Umbilical cord (tissue), 2 donors: Measurements from ENCODE around the gene MTHFS. TPM values are rescaled to one million over a fixed set of nuclear protein-coding genes. Genes with fewer than 3 reads are reported as not detected.
"Not testable (repeated sequence)": the region's sequence is repeated elsewhere in the genome, so short reads cannot be mapped to it uniquely, and the experiment has no call there.

Experiments used
- DNase-seq: peaks from one replicate; pipeline ENCODE4 v3.0.0-alpha.2; 2015; ENCODE audit warnings: low spot score
- total RNA-seq: library from RNA; depleted of rRNA; stranded (reverse); fragments of >200 nt; gene quantifications from one replicate; pipeline ENCODE4 v1.2.3, GENCODE V29; 2014; ENCODE audit warnings: low replicate concordance; ENCODE audit not compliant: insufficient read depth

The MTHFS gene
- 15.4 TPM for total RNA-seq

- peak; percentile 90 for DNase-seq
Measured at GRCh38 chr15:79896634-79897379, at the start of gene MTHFS. MTHFS (minus strand) TSS chr15:79897014; CDS start chr15:79896988, 26 bp downstream.

GRCh38 chr15:79944622-79945021 lies 47.8 kb upstream of the MTHFS start:
- DNase-seq = no peak

GRCh38 chr15:79943820-79944219 lies 47.0 kb upstream of the MTHFS start:
- DNase-seq = no peak

GRCh38 chr15:79942741-79943481 lies 46.1 kb upstream of the MTHFS start:
- DNase-seq = no peak

- DNase-seq = no peak
Measured at GRCh38 chr15:79939399-79939798, 42.6 kb upstream of the MTHFS start.

- DNase-seq = no peak
Measured at GRCh38 chr15:79938143-79938542, 41.3 kb upstream of the MTHFS start.

GRCh38 chr15:79935556-79936201 lies 38.9 kb upstream of the MTHFS start:
- DNase-seq = peak; percentile 9

- DNase-seq = no peak
Measured at GRCh38 chr15:79933231-79933630, 36.4 kb upstream of the MTHFS start.

- DNase-seq = peak; percentile 22
Measured at GRCh38 chr15:79932447-79932846, 35.6 kb upstream of the MTHFS start.

GRCh38 chr15:79930516-79930915 lies 33.7 kb upstream of the MTHFS start:
- no peak for DNase-seq

- DNase-seq = no peak
Measured at GRCh38 chr15:79929412-79929811, 32.6 kb upstream of the MTHFS start.

- DNase-seq = not testable (repeated sequence)
Measured at GRCh38 chr15:79926116-79926515, 29.3 kb upstream of the MTHFS start.

- DNase-seq = no peak
Measured at GRCh38 chr15:79924379-79924778, 27.6 kb upstream of the MTHFS start.

GRCh38 chr15:79923515-79924169 lies 26.8 kb upstream of the MTHFS start:
- DNase-seq = peak; percentile 97

- peak; percentile 65 for DNase-seq
Measured at GRCh38 chr15:79923079-79923514, 26.3 kb upstream of the MTHFS start.

- DNase-seq = no peak
Measured at GRCh38 chr15:79922512-79923078, 25.8 kb upstream of the MTHFS start.

GRCh38 chr15:79919749-79920511 lies 23.1 kb upstream of the MTHFS start:
- no peak for DNase-seq

- DNase-seq = no peak
Measured at GRCh38 chr15:79919090-79919748, 22.4 kb upstream of the MTHFS start.

GRCh38 chr15:79918278-79918677 lies 21.5 kb upstream of the MTHFS start:
- no peak for DNase-seq

- no peak for DNase-seq
Measured at GRCh38 chr15:79916502-79917132, 19.8 kb upstream of the MTHFS start.
